ENCODE results near the gene KLRC4.
"Not testable (repeated sequence)": the region's sequence is repeated elsewhere in the genome, so short reads cannot be mapped to it uniquely, and the experiment has no call there.

Gene KLRC4
- total RNA-seq, result 0.06 to 7.2 (median 1.7) reads per million in 9 experiments

- H3K9me3 Mint-ChIP-seq, result no peaks in the 10 kb centered on the region
- peaks cover 27% of the 10 kb centered on the region for H3K36me3 Mint-ChIP-seq (ENCODE audit: insufficient read depth)
- ATAC-seq (replicated peaks) (peak; percentile 72), DNase-seq (no peak)
- peak within 1 kb of the TSS; percentile 48 to 72 for H3K27ac Mint-ChIP-seq
- H3K4me1 Mint-ChIP-seq (ENCODE audit: low read depth in 2 of 2), result peaks cover 3 to 6% of the 10 kb centered on the region in 2 donors
- no peaks in the 10 kb centered on the region for H3K27me3 Mint-ChIP-seq
- H3K4me3 Mint-ChIP-seq, result peak within 1 kb of the TSS; percentile 73 to 81
These were observed at the start of gene KLRC4 for GRCh38 chr12:10409392-10409791. KLRC4 (minus strand) TSS chr12:10409757; CDS start chr12:10409575, 182 bp downstream.

DNA sequence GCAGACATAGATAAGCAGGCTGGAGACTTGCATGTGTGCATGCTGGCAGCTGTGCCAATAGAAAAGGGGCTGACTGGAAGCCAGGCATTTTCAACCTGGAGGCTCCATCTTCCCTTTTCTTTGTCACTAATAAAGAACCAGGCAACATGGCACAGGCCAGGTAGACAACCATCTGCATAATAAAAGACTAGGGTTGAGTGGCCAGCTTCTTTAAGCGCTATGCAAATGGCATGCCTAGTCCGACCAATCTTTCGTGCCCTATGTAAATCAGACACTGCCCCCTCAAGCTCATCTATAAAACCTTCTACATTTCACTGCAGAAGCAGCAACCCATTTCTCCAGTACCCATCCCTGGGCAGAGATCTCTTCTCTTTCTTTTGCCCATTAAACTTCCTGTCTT lies 48.2 kb upstream of the KLRC4 start:
- no peak for DNase-seq
- Mint-ChIP-seq H3K36me3 (ENCODE audit: insufficient read depth) (no peaks in the 10 kb centered on the region), H3K9me3 (peaks cover 20 to 23% of the 10 kb centered on the region in 2 donors), H3K4me1 (ENCODE audit: low read depth in 2 of 2) (peaks cover 10 to 12% of the 10 kb centered on the region in 2 donors), H3K27ac (peak overlapping the region in 1 of 2 donors; percentile 7), H3K4me3 (no peak overlapping the region), H3K27me3 (no peaks in the 10 kb centered on the region)
- peak; percentile 26 for ATAC-seq (replicated peaks)

GRCh38 chr12:10456856-10457255 lies 47.3 kb upstream of the KLRC4 start:
- no peak overlapping the region for H3K4me3 Mint-ChIP-seq
- no peak for ATAC-seq (replicated peaks)
- DNase-seq, result no peak
- H3K4me1 Mint-ChIP-seq (ENCODE audit: low read depth in 2 of 2), result peaks cover 10 to 12% of the 10 kb centered on the region in 2 donors
- H3K9me3 Mint-ChIP-seq, result peaks cover 11 to 18% of the 10 kb centered on the region in 2 donors
- peak overlapping the region in 1 of 2 donors; percentile 7 for H3K27ac Mint-ChIP-seq
- H3K27me3 Mint-ChIP-seq, result no peaks in the 10 kb centered on the region
- no peaks in the 10 kb centered on the region for H3K36me3 Mint-ChIP-seq (ENCODE audit: insufficient read depth)

DNA sequence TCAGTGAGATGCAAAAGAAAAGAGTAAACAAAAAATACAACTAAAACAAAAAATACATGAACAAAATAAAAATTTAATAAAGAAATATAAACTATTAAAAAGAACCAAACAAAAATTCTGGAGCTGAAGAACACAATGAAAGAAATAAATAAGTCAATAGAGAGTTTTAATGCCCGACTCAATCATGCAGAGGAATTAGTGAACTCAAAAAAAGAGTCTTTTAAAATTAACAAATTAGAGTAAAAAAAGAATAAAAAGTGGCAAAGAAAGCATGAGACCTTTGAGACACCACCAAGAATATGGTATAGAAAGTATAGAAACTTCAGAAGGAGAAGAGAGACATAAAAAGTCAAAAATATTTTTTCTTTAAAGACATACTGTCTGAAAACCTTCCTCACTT lies 46.2 kb upstream of the KLRC4 start:
- peak overlapping the region in 1 of 2 donors; percentile 42 for H3K27ac Mint-ChIP-seq
- H3K4me3 Mint-ChIP-seq, result no peak overlapping the region
- DNase-seq, result no peak
- H3K9me3 Mint-ChIP-seq, result peaks cover 7 to 16% of the 10 kb centered on the region in 2 donors
- H3K27me3 Mint-ChIP-seq, result no peaks in the 10 kb centered on the region
- no peak for ATAC-seq (replicated peaks)
- no peaks in the 10 kb centered on the region for H3K36me3 Mint-ChIP-seq (ENCODE audit: insufficient read depth)
- H3K4me1 Mint-ChIP-seq (ENCODE audit: low read depth in 2 of 2), result peaks cover 11 to 12% of the 10 kb centered on the region in 2 donors

DNA sequence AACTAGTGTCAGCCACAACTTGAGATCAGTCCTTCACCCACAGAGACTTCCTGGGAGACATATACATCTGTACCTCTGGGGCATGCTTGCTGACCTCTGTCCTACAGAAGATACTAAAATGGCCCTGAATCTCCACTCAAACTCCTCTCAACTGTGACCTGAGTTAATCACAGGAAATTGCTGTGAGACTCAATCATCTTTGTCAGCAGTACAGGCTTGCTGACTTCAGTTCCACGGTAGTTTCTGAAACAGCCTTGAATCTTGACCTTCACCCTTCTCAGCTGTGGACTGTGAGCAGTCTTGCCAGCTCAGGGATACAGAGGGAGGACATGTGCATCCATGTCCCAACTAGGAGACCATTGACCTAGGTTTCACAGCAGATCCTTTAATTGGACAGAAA lies 45.0 kb upstream of the KLRC4 start:
- Mint-ChIP-seq H3K27me3 (no peaks in the 10 kb centered on the region), H3K36me3 (ENCODE audit: insufficient read depth) (no peaks in the 10 kb centered on the region), H3K4me3 (no peak overlapping the region), H3K9me3 (peaks cover 7 to 16% of the 10 kb centered on the region in 2 donors), H3K4me1 (ENCODE audit: low read depth in 2 of 2) (peaks cover 12% of the 10 kb centered on the region in 2 donors), H3K27ac (peak overlapping the region; percentile 32 to 42)
- no peak for ATAC-seq (replicated peaks)
- DNase-seq, result no peak

- Mint-ChIP-seq H3K4me1 (ENCODE audit: low read depth in 2 of 2) (peaks cover 4 to 16% of the 10 kb centered on the region in 2 donors), H3K9me3 (peaks cover 7 to 16% of the 10 kb centered on the region in 2 donors), H3K36me3 (ENCODE audit: insufficient read depth) (no peaks in the 10 kb centered on the region), H3K4me3 (peak within 1 kb of the TSS; percentile 21 to 41), H3K27me3 (no peaks in the 10 kb centered on the region), H3K27ac (no peak within 1 kb of the TSS)
- peak; percentile 61 for ATAC-seq (replicated peaks)
- no peak for DNase-seq
These were observed 43.6 kb upstream of the KLRC4 start, which contains the start of gene KLRC1 for GRCh38 chr12:10453156-10453555. KLRC1 (minus strand) TSS chr12:10453377; CDS start chr12:10451156, 2,221 bp downstream.

DNA sequence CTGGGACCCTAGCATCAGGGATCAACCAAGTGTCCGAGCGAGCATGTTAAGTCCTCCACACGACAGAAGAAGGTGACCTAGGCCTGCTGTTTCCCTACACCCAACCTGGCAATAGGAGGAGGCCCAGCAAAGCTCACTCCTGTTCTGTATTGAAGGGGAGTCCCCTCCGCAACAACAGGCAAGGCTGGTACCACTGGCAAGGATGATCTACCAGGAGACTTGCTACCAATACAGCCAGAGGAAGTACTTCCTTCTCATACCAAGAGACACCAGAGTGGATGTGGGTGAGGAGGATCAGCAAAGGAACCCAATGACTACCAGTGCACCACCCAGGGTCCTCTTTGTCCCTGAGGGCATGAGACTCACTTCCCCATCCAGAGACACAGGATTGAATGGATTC lies 38.7 kb upstream of the KLRC4 start:
- peaks cover 5 to 10% of the 10 kb centered on the region in 2 donors for H3K4me1 Mint-ChIP-seq (ENCODE audit: low read depth in 2 of 2)
- ATAC-seq (replicated peaks) (no peak), DNase-seq (no peak)
- no peak overlapping the region for H3K27ac Mint-ChIP-seq
- peaks cover 4% of the 10 kb centered on the region for H3K36me3 Mint-ChIP-seq (ENCODE audit: insufficient read depth)
- peak overlapping the region; percentile 46 to 53 for H3K4me3 Mint-ChIP-seq
- no peaks in the 10 kb centered on the region for H3K9me3 Mint-ChIP-seq
- H3K27me3 Mint-ChIP-seq, result no peaks in the 10 kb centered on the region

DNA sequence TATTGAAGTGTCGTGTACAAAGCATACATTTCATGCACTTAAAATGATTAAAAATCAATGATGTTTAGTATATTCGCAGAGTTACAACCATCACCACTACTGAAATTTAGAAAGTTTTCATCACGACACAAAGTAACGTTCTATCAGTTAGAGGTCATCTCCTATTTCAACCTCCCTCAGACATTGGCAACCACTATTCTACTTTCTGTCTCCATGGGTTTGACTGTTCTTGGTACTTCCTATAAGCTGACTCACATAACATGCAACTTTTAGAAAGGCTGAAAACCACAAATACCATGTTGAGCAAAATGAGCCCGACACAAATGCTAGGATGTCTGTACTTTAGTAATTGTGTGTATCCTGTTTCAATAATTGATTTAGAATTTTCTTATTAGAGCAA lies 36.5 kb upstream of the KLRC4 start:
- H3K4me1 Mint-ChIP-seq (ENCODE audit: low read depth in 2 of 2), result not testable (repeated sequence)
- peak; percentile 63 for ATAC-seq (replicated peaks)

DNA sequence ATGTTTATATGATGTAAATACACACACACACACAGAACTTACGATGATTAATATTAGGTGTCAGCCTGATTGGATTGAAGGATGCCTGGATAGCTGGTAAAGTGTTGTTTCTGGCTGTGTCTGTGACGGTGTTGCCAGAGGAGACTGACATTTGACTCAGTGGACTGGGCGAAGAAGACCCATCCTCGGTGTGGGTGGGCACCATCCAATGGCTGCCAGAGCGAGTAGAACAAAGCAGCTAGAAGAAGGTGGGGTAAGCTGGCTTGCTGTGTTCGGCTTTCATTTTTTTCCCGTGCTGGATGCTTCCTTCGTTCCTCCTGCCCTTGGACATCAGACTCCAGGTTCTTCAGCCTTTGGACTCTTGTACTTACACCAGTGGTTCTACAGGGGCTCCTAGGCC lies 31.6 kb upstream of the KLRC4 start:
- DNase-seq; H3K27ac Mint-ChIP-seq; ATAC-seq (replicated peaks); H3K4me3 Mint-ChIP-seq; H3K27me3 Mint-ChIP-seq; H3K9me3 Mint-ChIP-seq; H3K4me1 Mint-ChIP-seq (ENCODE audit: low read depth in 2 of 2); H3K36me3 Mint-ChIP-seq (ENCODE audit: insufficient read depth): not testable (repeated sequence)

More for the DNA sequence above, 36.5 kb upstream of the KLRC4 start:
- not testable (repeated sequence) for H3K9me3 Mint-ChIP-seq; H3K36me3 Mint-ChIP-seq (ENCODE audit: insufficient read depth); DNase-seq; H3K27me3 Mint-ChIP-seq; H3K27ac Mint-ChIP-seq; H3K4me3 Mint-ChIP-seq

DNA sequence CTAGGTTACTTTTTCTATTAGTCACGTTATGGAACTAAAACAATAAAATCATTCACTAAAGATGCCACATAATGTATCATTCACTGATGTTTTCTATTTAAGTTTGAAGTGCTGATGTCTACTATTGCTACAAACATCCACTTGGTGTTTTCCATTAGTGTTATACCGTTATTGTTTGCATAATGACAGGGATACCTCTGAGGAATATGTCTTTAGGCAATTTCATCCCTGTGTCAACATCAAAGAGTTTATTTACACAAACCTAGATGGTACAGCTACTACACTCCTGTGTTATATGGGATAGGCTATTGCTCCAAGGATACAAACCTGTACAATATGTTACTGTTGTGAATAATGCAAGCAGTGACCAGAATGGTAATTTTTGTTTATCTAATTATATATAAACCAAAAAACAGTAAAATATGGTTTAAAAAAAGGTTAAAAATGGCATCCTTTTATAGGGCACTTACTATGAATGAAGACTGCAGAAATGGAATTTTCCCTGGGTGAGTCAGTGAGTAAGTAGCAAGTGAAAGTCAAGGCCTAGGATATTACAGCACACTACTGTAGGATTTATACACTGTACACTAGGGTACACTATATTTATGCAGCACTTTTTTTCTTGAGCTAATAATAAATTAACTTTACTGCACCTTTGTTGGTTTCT lies 30.2 kb upstream of the KLRC4 start:
- not testable (repeated sequence) for H3K27ac Mint-ChIP-seq; DNase-seq; H3K36me3 Mint-ChIP-seq (ENCODE audit: insufficient read depth); H3K4me1 Mint-ChIP-seq (ENCODE audit: low read depth in 2 of 2); H3K4me3 Mint-ChIP-seq; H3K27me3 Mint-ChIP-seq; H3K9me3 Mint-ChIP-seq; ATAC-seq (replicated peaks)

DNA sequence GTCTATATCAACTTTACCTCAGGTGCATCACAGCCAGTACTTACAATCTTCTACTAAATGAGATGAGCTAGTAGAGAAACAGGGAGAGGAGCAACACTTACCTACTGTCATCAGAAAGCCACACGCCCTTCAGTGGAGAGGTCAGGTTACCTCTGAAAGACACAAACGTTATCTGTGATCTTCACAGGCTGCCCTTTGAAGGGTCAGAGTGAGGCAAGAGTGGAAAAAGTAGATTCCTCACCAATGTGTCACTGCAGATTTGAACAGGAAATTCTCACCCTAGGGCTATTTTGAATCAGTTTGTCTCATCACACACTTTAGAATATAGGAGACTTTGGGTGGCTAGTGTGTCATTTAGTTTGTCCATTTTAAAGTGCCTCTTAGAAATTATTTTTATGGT lies 28.0 kb upstream of the KLRC4 start:
- H3K4me3 Mint-ChIP-seq; DNase-seq; ATAC-seq (replicated peaks); H3K9me3 Mint-ChIP-seq; H3K27me3 Mint-ChIP-seq; H3K4me1 Mint-ChIP-seq (ENCODE audit: low read depth in 2 of 2); H3K36me3 Mint-ChIP-seq (ENCODE audit: insufficient read depth); H3K27ac Mint-ChIP-seq: not testable (repeated sequence)

GRCh38 chr12:10435816-10436215 lies 26.3 kb upstream of the KLRC4 start, which contains the start of gene KLRC2:
KLRC2 (minus strand) TSS chr12:10436010; CDS start chr12:10435986, 24 bp downstream.
- H3K36me3 Mint-ChIP-seq (ENCODE audit: insufficient read depth); H3K4me1 Mint-ChIP-seq (ENCODE audit: low read depth in 2 of 2); H3K27ac Mint-ChIP-seq; DNase-seq; H3K9me3 Mint-ChIP-seq; H3K27me3 Mint-ChIP-seq: not testable (repeated sequence)
- ATAC-seq (replicated peaks), result peak; percentile 58
- peak within 1 kb of the TSS; percentile 5 to 41 for H3K4me3 Mint-ChIP-seq

DNA sequence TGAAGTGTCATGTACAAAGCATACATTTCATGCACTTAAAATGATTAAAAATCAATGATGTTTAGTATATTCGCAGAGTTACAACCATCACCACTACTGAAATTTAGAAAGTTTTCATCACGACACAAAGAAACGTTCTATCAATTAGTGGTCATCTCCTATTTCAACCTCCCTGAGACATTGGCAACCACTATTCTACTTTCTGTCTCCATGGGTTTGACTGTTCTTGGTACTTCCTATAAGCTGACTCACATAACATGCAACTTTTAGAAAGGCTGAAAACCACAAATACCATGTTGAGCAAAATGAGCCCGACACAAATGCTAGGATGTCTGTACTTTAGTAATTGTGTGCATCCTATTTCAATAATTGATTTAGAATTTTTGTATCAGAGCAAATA lies 21.1 kb upstream of the KLRC4 start:
- DNase-seq; H3K4me1 Mint-ChIP-seq (ENCODE audit: low read depth in 2 of 2); H3K4me3 Mint-ChIP-seq; H3K27me3 Mint-ChIP-seq; H3K9me3 Mint-ChIP-seq; H3K27ac Mint-ChIP-seq; H3K36me3 Mint-ChIP-seq (ENCODE audit: insufficient read depth): not testable (repeated sequence)
- ATAC-seq (replicated peaks), result peak; percentile 53

- not testable (repeated sequence) for H3K4me3 Mint-ChIP-seq; H3K27ac Mint-ChIP-seq; DNase-seq; ATAC-seq (replicated peaks); H3K27me3 Mint-ChIP-seq; H3K4me1 Mint-ChIP-seq (ENCODE audit: low read depth in 2 of 2); H3K9me3 Mint-ChIP-seq; H3K36me3 Mint-ChIP-seq (ENCODE audit: insufficient read depth)
These were observed 16.4 kb upstream of the KLRC4 start for GRCh38 chr12:10425938-10426337.

Measured in effector memory CD8-positive, alpha-beta T cell (primary cell).